ENCODE measurements around the gene TGFB2.

TGFB2 gene

GRCh38 chr1:218336328-218336727, 8.8 kb upstream of the TGFB2 start:
- DNase-seq, result peak; percentile 82 to 93

DNA sequence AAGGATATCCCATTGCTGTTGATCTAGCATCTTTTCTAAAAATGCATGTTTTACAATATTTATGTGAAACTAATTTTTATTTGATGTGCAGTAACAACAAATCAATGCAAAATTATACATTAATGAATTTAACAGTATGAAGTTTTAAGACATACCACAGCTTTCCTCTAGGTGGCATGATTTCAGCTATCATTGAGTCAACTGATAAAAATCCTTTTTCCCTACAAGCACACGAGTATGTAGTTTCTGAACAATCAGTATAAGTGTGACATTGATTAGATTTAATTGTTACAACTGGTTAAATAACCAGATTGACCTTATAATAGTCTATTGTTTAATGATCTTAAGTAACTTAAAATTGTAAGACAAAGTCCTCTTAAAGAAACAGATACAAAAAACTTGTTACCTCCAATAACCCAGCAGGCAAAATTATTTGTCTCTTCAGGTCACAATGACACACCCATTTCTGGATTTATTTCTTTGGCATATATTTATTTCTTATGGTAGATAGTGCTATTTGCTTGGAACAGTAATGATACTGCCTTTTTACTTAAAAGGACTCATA, 5.8 kb upstream of the TGFB2 start:
- DNase-seq, result peak; percentile 60 to 61

DNA sequence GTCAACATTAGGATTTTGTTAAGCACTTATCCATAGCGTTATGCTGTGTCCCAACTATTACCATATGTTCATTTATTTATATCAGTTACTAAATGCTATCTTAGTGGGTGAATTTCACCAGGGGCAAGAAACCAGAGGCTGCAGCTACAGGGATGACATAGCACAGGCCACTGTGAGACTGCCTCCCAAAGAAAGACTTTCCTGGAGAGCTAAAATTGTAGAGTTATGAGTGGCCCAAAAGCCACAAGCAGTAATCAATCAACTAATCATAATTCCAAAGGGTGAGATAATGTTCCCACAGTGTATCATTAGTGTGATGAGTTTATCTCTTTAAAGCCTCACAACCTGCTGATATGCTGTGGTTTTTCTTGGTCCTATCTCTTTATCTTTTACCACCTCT, 3.8 kb upstream of the TGFB2 start:
- DNase-seq, result no peak

DNA sequence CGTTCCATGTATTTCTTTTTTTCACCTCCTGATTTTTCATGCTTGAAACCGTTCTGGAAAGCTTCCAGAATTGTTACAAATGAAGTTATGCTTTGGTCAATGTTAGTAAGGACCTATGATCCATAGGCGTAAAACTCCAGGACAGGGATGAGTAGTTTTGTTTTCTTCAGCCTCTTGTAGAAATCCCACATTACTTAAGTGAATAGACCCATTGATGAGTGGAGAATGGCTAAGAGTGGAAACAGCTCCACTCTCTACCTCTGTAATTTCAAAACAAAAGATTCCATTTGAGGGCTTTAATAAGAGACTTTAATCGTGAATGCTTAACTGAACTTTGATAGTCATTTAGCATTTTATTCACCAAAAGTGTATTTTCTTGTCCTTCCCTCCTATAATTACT, 3.0 kb upstream of the TGFB2 start:
- no peak for DNase-seq

DNA sequence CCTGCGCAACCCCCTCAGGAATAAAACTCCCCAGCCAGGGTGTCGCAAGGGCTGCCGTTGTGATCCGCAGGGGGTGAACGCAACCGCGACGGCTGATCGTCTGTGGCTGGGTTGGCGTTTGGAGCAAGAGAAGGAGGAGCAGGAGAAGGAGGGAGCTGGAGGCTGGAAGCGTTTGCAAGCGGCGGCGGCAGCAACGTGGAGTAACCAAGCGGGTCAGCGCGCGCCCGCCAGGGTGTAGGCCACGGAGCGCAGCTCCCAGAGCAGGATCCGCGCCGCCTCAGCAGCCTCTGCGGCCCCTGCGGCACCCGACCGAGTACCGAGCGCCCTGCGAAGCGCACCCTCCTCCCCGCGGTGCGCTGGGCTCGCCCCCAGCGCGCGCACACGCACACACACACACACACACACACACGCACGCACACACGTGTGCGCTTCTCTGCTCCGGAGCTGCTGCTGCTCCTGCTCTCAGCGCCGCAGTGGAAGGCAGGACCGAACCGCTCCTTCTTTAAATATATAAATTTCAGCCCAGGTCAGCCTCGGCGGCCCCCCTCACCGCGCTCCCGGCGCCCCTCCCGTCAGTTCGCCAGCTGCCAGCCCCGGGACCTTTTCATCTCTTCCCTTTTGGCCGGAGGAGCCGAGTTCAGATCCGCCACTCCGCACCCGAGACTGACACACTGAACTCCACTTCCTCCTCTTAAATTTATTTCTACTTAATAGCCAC, 696 bp downstream of the TGFB2 start:
- peak; percentile 67 to 76 for DNase-seq

GRCh38 chr1:218346391-218347204, 1.5 kb downstream of the TGFB2 start:
- DNase-seq, result no peak

GRCh38 chr1:218347336-218347722, 2.2 kb downstream of the TGFB2 start:
- no peak for DNase-seq

- no peak for DNase-seq
Measured at GRCh38 chr1:218347723-218348627, 2.8 kb downstream of the TGFB2 start.

DNA sequence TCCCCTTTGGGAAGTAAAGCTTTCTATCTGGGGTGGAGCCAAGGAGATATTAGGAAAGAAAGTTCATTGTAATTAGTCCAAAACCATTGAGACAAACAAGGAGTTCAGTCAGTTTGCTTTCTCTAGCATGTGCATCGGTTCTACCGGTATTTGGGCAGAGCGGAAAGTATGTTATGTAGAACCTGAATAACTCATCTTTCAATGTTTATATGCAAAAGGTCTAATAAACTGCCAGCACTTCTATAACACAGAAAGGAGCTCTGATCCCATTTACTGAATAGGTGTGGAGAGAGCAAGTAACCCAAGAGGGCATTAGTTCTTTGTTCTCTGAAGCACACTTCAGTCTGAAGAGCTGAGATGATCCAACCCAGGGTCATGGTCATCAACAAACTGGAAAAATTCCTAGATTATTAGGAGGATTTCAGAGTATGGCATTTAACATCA, 3.5 kb downstream of the TGFB2 start:
- DNase-seq, result no peak

GRCh38 chr1:218349348-218350034, 4.4 kb downstream of the TGFB2 start:
- DNase-seq, result no peak

DNA sequence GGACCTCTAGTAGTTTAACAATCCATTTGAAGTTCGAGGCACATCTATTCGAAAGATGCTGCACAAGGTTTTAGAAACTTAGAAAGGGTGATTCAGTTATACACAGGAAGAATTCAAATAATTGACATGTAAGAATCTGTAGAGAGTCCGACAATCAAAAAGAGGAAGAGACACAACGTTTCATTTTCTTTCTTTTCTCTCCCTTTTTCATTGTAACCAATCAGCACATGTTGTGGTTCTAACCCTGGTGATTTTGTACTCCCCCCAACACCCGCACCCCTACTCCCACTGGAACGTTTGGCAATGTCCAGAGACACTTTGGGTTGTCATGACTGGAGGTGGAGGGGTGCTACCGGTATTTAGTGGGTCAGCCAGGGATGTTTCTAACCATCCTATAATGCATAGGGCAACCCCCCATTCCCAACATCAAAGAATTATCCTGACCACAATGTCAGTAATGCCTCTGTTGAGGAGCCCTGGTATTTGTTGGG, 4.9 kb downstream of the TGFB2 start:
- DNase-seq, result no peak

GRCh38 chr1:218350801-218351266, 5.7 kb downstream of the TGFB2 start:
- no peak for DNase-seq

DNA sequence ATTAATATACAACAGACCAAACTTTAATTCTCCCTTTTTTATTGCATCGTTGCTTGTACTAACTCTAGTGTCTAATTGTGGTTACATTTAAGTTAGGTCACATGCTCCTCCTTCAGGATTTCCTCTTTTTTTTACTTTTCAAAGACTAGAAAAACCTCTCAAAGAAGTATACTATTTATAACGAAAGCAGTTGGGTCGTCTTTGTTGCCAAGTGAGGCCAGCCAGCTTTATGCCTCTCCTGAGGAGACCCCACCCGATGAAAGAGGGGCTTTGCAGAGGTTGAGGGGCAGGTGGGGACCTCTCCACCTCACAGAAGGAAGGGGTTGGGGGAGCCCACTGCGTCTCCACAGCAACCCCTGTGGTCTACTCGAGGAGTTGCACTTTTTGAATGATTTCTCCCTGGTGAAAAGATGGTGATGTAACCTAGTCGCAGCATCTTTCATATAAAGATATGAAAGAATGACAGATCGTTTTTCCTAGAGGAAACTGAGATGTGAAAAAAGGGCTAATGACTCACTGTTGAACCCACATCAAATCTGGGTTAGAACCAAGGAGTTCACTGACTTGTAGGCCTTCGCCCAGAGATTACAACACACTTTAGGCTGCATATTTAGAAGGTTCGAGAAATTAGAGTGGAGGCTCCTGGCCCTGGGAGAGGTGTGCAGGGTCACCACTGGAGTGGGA, 6.4 kb downstream of the TGFB2 start:
- no peak for DNase-seq

DNA sequence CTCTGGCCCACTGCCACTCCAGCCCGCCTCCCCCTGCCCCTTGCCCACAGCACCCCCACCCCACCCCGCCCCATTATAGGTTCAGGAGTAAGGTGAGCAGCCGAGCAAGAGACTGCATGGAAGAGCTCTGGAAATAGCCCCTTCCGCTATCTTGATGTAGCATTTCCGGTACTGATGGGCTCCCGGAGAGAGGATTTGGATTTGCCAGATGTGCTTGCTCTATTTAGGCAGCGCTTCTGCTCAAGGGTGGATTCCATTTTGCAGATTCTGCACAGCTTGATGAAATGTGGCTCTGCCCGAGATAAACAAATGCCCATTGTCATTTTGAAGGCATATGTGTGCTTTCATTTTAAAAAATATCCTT, 6.9 kb downstream of the TGFB2 start:
- no peak for DNase-seq

DNA sequence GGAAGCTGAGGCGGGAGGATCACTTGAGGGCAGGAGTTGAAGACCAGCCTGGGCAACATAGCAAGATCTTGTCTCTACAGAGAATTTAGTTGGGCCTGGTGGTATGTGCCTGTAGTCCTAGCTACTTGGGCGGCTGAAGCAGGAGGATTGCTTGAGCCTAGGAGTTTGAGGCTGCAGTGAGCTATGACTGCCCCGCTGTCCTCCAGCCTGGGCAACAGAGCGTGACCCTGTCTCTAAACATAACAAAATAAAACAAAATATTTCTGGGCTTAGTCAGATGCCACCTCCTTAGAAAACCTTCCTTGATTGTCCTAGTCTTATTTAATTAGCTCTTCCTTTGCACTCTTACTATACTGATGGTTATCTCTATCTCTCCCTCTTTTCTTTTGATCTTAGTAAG, 8.5 kb downstream of the TGFB2 start:
- no peak for DNase-seq

DNA sequence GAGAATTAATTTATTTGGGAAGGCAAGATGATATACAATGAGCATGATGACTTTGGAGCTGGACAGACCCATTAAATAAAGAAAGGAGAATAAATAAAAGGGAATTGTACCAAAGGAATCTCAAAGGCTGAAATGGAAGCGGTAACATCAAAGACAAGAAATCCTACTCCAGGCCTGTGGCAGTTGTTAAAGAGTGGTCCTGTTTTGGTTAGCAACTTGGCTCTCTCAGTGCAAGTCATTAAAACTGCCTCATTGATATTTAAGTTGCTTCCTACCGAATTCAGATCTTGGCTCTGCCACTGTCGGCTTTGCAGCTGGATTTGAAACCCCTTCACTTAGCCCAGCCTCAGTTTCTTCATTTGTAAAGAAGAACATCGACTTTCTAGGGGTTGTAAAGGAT, 10.1 kb downstream of the TGFB2 start:
- no peak for DNase-seq

DNA sequence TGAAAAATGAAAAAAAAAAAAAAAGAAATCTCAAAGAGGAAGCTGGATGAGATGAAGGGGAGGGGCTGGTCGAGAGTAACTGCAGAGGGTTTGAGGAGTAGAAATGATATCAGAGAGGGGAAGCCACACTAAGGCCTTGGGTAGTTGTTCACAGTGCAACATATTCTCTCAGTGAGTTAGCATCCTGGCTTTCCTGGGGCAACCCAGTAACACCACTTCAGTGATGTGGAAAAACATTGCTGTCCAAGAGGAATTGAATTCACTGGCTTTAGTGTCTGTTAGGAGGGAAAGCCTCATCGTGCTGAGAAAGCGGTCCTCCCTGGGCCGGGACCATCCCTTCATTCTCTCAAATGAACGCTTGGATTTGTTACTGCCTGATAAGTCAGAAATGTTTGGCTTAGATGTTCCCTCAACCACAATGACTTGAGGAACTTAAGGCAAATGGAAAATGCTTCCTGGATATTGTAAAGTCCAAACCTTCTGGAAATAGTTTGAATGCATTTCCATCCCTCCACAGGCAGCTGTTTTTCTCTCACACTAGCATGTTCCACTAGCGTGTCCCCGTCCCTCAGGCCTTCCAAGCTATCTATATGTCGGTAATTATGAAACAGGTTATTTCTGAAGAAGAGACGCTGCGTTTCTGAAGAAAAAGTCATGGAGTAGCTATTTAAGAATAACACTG, 12.2 kb downstream of the TGFB2 start:
- no peak for DNase-seq

- no peak for DNase-seq
Measured at GRCh38 chr1:218357893-218358232, 12.7 kb downstream of the TGFB2 start.

DNA sequence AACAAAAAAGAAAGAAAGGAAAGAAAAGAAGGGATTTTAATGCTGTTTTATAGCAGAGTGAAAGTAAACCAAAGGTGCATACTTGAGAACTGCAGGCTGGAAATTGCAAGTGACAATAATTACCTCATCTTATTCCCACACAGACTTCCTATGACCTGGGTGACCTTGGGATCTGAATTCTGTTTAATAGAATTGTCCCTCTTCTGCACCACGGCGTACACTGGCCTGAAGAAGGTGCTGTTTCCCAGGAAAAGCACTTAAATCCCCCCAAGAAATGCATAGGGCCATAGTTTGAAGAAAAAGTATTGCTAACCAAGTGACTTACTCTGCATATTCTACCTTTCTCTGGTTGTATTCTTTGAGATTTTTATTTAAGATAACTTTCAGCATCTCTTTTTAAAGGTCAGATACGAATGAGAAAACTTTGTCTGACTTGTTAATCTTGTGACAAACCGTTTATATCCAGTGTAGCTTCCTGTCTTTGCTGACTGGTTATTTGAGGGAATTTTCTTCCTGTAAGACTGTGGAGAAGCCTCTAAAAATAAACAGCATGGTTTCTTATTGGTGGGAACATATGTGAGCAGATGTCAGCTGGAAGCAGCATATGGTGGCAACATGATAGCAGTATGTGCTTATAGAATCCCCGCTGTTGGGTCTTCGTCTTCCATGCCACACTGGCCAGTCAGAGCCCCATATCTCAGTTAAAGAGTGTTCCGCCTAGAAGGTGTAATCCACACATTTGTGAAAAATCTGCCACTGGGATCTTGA, 16.3 kb downstream of the TGFB2 start:
- peak in 1 of 2 experiments; percentile 46 for DNase-seq

DNA sequence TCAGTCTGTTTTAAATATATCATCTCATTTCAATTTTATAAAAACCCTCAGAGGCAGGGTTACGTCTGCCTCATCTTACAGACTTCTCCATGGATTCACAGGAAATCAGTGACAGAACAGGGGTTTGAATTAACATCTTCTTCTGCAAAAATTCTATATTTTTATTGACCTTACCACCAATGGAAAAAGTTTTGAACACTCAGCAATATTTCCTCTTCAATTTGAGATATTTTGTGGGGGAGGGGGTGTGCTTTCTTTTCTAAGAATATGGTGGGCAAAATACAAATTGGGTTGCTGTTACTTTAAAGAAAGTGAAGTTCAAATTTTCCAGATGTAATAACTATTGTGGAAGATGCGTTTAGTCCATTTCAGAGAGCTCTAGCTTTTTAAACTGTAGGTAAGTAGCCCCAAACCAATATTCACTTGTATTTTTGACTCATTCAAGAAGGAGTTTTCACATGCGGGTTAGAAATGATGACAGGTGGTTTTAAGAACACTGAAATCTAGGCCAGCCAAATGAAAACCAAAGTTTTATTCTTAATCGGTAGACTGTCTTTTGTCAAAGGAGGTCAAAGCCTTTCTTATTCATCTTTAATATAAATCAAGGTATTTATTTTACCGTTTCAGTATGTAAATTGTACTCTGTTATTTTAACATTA, 17.4 kb downstream of the TGFB2 start:
- DNase-seq, result no peak

Measured in NCI-H2081 (cell line).